NOMO-1 treated with dmso at 0.1 percent for 144 hours (cell line): ENCODE results near the gene NKD1.

ENCODE experiments used
- DNase-seq: peaks from one replicate; lab custom pipeline; 2025; ENCODE audit not compliant: unreplicated experiment; lab: John Stamatoyannopoulos, UW

NKD1 gene

GRCh38 chr16:50640391-50640790, 92.2 kb downstream of the NKD1 start:
- DNase-seq: no peak

GRCh38 chr16:50640919-50641817, 93.0 kb downstream of the NKD1 start:
- no peak for DNase-seq

GRCh38 chr16:50641818-50642187, 93.6 kb downstream of the NKD1 start:
- no peak for DNase-seq

- no peak for DNase-seq
Observed at GRCh38 chr16:50642349-50642748, 94.2 kb downstream of the NKD1 start.

- DNase-seq: no peak
Observed at GRCh38 chr16:50643192-50643591, 95.0 kb downstream of the NKD1 start.

GRCh38 chr16:50644245-50644644, 96.0 kb downstream of the NKD1 start:
- DNase-seq: no peak

GRCh38 chr16:50644729-50645128, 96.5 kb downstream of the NKD1 start:
- DNase-seq: no peak

- no peak for DNase-seq
Observed at GRCh38 chr16:50645563-50646220, 97.5 kb downstream of the NKD1 start.

- DNase-seq: no peak
Observed at GRCh38 chr16:50646345-50646744, 98.1 kb downstream of the NKD1 start.

- no peak for DNase-seq
Observed at GRCh38 chr16:50651835-50652438, 103.7 kb downstream of the NKD1 start.

- DNase-seq: no peak
Observed at GRCh38 chr16:50652836-50653425, 104.7 kb downstream of the NKD1 start.

- no peak for DNase-seq
Observed at GRCh38 chr16:50653633-50654519, 105.7 kb downstream of the NKD1 start.

GRCh38 chr16:50655558-50656055, 107.4 kb downstream of the NKD1 start:
- no peak for DNase-seq

- no peak for DNase-seq
Observed at GRCh38 chr16:50657241-50657640, 109.0 kb downstream of the NKD1 start.

GRCh38 chr16:50659806-50660205, 111.6 kb downstream of the NKD1 start:
- no peak for DNase-seq

- DNase-seq: no peak
Observed at GRCh38 chr16:50662306-50662940, 114.2 kb downstream of the NKD1 start.

GRCh38 chr16:50664270-50664669, 116.1 kb downstream of the NKD1 start:
- DNase-seq: no peak

- peak; percentile 35 for DNase-seq
Observed at GRCh38 chr16:50665128-50665878, 117.1 kb downstream of the NKD1 start.
